A549 (cell line): Measurements from ENCODE around the gene CTBP2.

ENCODE experiments used
- EP300 ChIP-seq, 2 experiments: fragments of >200 bp; sonication (Bioruptor Twin); formaldehyde crosslinking; IDR thresholded peaks; 2 replicates in 1 of 2; 3 replicates in 1 of 2; pipeline ENCODE4 v1.6.1; 2016 to 2017
- HDAC2 ChIP-seq: fragments of 200-600 bp; sonication (generic); IDR thresholded peaks from 2 replicates; pipeline ENCODE4 v1.6.1; 2016
- HOXA7 ChIP-seq: fragments of 250-450 bp; sonication (Bioruptor Pico); IDR thresholded peaks from 2 replicates; pipeline ENCODE4 v1.5.0; 2020; ENCODE audit warnings: mild to moderate bottlenecking, moderate library complexity
- JUN ChIP-seq, 2 experiments: fragments of >200 bp; sonication (Bioruptor Twin); formaldehyde crosslinking; IDR thresholded peaks; 2 replicates in 1 of 2; 3 replicates in 1 of 2; pipeline ENCODE4 v1.6.1; 2016 to 2017
- MYC ChIP-seq: IDR thresholded peaks from 2 replicates; pipeline ENCODE4 v1.6.1; 2012; ENCODE audit warnings: mild to moderate bottlenecking, inconsistent platforms, low read length, improper control_type of control experiment, borderline replicate concordance
- POLR2A ChIP-seq: IDR thresholded peaks from 2 replicates; pipeline ENCODE4 v1.6.1; 2012; ENCODE audit warnings: mild to moderate bottlenecking, low read length
- RCOR1 ChIP-seq: fragments of 150-350 bp; IDR thresholded peaks from 2 replicates; pipeline ENCODE4 v1.6.1; 2014; ENCODE audit warnings: antibody characterized with exemption, low read length, low read depth
- RFX5 ChIP-seq: fragments of 450-650 bp; IDR thresholded peaks from 2 replicates; pipeline ENCODE4 v1.7.1; 2014; ENCODE audit warnings: antibody characterized with exemption, mild to moderate bottlenecking, moderate library complexity
- RNF2 ChIP-seq: fragments of 200-600 bp; sonication (generic); IDR thresholded peaks from 2 replicates; pipeline ENCODE4 v1.6.1; 2016; ENCODE audit warnings: low read depth, mild to moderate bottlenecking, antibody characterized with exemption, moderate library complexity, borderline replicate concordance
- SREBF2 ChIP-seq: fragments of 450-650 bp; IDR thresholded peaks from 2 replicates; pipeline ENCODE4 v1.6.1; 2014; ENCODE audit warnings: mild to moderate bottlenecking, moderate library complexity
- USF2 ChIP-seq: fragments of 450-650 bp; IDR thresholded peaks from 2 replicates; pipeline ENCODE4 v1.6.1; 2014; ENCODE audit warnings: antibody characterized with exemption
- TF ChIP-seq, protein P1 (sequence below): fragments of >200 bp; sonication (Bioruptor Twin); formaldehyde crosslinking; IDR thresholded peaks from 3 replicates; pipeline ENCODE4 v1.5.1; 2016
- TF ChIP-seq, protein P2 (sequence below): fragments of 200-600 bp; sonication (generic); IDR thresholded peaks from 2 replicates; pipeline ENCODE4 v1.6.1; 2016; ENCODE audit warnings: antibody characterized with exemption, mild to moderate bottlenecking, moderate library complexity

DNA sequence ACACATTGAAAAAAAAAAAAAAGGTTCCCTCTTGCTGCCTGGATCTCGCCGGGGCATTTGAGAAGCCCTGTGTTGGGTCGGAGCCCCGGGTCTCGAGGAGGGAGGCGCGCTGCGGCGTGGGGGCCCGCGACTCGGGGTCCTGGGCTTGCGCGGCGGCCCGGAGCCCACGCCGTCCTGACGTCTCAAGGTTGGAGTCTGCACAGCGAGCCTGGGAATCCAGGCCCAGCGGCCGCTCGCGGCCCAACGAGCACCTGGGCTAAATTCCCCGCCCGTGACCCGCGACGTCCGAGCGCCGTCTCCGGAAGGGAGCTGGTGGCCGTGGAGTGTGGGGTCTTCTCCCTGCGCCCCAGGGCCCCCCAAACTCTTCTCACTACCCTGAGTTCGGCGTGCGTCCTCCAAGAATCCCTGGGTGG lies 1.4 kb upstream of the CTBP2 start:
- TF ChIP-seq RFX5 (no peak), MYC (no peak), USF2 (no peak), EP300 (IDR thresholded peaks at IDR 0.05) (no peak), RNF2 (peak; percentile 34; the same call in 1 of the 2 replicates), POLR2A (no peak), HOXA7 (no peak), HDAC2 (no peak), SREBF2 (no peak), JUN (IDR thresholded peaks at IDR 0.05) (no peak), RCOR1 (no peak)
- TF ChIP-seq, protein P1, sequence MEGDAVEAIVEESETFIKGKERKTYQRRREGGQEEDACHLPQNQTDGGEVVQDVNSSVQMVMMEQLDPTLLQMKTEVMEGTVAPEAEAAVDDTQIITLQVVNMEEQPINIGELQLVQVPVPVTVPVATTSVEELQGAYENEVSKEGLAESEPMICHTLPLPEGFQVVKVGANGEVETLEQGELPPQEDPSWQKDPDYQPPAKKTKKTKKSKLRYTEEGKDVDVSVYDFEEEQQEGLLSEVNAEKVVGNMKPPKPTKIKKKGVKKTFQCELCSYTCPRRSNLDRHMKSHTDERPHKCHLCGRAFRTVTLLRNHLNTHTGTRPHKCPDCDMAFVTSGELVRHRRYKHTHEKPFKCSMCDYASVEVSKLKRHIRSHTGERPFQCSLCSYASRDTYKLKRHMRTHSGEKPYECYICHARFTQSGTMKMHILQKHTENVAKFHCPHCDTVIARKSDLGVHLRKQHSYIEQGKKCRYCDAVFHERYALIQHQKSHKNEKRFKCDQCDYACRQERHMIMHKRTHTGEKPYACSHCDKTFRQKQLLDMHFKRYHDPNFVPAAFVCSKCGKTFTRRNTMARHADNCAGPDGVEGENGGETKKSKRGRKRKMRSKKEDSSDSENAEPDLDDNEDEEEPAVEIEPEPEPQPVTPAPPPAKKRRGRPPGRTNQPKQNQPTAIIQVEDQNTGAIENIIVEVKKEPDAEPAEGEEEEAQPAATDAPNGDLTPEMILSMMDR = no peak; the same call in 1 of the 3 replicates
- TF ChIP-seq, protein P2, sequence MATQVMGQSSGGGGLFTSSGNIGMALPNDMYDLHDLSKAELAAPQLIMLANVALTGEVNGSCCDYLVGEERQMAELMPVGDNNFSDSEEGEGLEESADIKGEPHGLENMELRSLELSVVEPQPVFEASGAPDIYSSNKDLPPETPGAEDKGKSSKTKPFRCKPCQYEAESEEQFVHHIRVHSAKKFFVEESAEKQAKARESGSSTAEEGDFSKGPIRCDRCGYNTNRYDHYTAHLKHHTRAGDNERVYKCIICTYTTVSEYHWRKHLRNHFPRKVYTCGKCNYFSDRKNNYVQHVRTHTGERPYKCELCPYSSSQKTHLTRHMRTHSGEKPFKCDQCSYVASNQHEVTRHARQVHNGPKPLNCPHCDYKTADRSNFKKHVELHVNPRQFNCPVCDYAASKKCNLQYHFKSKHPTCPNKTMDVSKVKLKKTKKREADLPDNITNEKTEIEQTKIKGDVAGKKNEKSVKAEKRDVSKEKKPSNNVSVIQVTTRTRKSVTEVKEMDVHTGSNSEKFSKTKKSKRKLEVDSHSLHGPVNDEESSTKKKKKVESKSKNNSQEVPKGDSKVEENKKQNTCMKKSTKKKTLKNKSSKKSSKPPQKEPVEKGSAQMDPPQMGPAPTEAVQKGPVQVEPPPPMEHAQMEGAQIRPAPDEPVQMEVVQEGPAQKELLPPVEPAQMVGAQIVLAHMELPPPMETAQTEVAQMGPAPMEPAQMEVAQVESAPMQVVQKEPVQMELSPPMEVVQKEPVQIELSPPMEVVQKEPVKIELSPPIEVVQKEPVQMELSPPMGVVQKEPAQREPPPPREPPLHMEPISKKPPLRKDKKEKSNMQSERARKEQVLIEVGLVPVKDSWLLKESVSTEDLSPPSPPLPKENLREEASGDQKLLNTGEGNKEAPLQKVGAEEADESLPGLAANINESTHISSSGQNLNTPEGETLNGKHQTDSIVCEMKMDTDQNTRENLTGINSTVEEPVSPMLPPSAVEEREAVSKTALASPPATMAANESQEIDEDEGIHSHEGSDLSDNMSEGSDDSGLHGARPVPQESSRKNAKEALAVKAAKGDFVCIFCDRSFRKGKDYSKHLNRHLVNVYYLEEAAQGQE = no peak
